Progenitor cell of endocrine pancreas (in vitro differentiated cells): ENCODE measurements around the gene COMTD1. TPM values are rescaled to one million over a fixed set of nuclear protein-coding genes. Genes with fewer than 3 reads are reported as not detected.
"Not testable (repeated sequence)": the region's sequence is repeated elsewhere in the genome, so short reads cannot be mapped to it uniquely, and the experiment has no call there.

ENCODE experiments used
- DNase-seq: peaks from one replicate; pipeline ENCODE4 v3.0.0; 2021; ENCODE audit warnings: low spot score; ENCODE audit not compliant: unreplicated experiment
- H3K27ac Mint-ChIP-seq: 2 replicates; pipeline ENCODE4 v1.8.0; 2021; ENCODE audit warnings: mild to moderate bottlenecking, moderate library complexity, mixed read lengths
- H3K27me3 Mint-ChIP-seq: 2 replicates; pipeline ENCODE4 v1.8.0; 2021; ENCODE audit warnings: mixed read lengths
- H3K36me3 Mint-ChIP-seq: 2 replicates; pipeline ENCODE4 v1.8.0; 2022; ENCODE audit warnings: mixed read lengths; ENCODE audit not compliant: insufficient read depth
- H3K4me1 Mint-ChIP-seq: 2 replicates; pipeline ENCODE4 v1.8.0; 2021; ENCODE audit warnings: low read depth, mixed read lengths
- H3K4me3 Mint-ChIP-seq: 2 replicates; pipeline ENCODE4 v1.8.0; 2021; ENCODE audit warnings: low read depth, mild to moderate bottlenecking, moderate library complexity, mixed read lengths
- H3K9me3 Mint-ChIP-seq: 2 replicates; pipeline ENCODE4 v1.8.0; 2021; ENCODE audit warnings: low read depth, mixed read lengths
- total RNA-seq: library from RNA; stranded (reverse); gene quantifications from 2 replicates; pipeline ENCODE4 v1.2.1, GENCODE V29; 2021
- TF ChIP-seq, protein P1 (sequence below): fragments of 200-600 bp; sonication (generic); IDR thresholded peaks from one replicate; pipeline ENCODE4 v1.5.0; 2021; ENCODE audit warnings: antibody characterized with exemption, mild to moderate bottlenecking; ENCODE audit not compliant: unreplicated experiment

Gene COMTD1
- total RNA-seq, 1 donor from 2014 or later: 18.4 TPM

DNA sequence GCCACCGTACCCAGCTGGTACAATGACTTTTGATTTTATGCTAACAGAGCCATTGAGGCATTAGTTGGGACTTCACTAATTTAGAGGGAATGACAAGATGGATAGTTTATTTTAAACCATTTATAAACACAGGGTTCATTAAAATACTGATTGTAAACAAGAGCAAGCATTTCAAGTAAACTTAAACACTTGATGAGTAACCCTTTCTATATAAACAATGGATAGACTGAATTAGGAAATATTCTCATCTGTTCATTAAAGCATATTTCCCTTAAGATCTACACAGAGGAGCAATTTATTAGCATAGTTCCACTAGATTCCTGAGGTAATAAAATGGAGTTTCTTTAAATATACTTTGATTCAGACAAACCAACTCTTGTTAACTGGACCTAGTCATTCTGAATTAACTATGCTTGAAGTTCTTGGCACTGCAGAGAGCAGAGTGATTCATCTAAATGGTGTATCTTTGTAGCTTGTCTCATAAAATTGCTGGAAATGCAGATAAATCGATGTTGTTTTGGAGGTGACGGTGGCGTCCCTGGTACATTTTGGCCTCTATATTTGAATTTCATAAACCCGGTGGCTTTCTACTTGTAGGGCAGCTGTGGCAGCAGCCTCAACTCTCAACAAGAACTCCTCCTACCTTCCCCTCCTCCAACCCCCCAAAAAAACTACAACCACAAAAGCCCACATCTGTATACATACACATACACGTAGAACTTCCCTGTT lies 40.6 kb downstream of the COMTD1 start:
- H3K9me3 Mint-ChIP-seq: no peaks in the 10 kb centered on the region
- no peaks in the 10 kb centered on the region for H3K27me3 Mint-ChIP-seq
- peaks cover 9% of the 10 kb centered on the region for H3K4me1 Mint-ChIP-seq
- H3K36me3 Mint-ChIP-seq: no peaks in the 10 kb centered on the region
- no peak overlapping the region for H3K27ac Mint-ChIP-seq
- TF ChIP-seq, protein P1, sequence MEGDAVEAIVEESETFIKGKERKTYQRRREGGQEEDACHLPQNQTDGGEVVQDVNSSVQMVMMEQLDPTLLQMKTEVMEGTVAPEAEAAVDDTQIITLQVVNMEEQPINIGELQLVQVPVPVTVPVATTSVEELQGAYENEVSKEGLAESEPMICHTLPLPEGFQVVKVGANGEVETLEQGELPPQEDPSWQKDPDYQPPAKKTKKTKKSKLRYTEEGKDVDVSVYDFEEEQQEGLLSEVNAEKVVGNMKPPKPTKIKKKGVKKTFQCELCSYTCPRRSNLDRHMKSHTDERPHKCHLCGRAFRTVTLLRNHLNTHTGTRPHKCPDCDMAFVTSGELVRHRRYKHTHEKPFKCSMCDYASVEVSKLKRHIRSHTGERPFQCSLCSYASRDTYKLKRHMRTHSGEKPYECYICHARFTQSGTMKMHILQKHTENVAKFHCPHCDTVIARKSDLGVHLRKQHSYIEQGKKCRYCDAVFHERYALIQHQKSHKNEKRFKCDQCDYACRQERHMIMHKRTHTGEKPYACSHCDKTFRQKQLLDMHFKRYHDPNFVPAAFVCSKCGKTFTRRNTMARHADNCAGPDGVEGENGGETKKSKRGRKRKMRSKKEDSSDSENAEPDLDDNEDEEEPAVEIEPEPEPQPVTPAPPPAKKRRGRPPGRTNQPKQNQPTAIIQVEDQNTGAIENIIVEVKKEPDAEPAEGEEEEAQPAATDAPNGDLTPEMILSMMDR: no peak
- DNase-seq: no peak
- no peak overlapping the region for H3K4me3 Mint-ChIP-seq

DNA sequence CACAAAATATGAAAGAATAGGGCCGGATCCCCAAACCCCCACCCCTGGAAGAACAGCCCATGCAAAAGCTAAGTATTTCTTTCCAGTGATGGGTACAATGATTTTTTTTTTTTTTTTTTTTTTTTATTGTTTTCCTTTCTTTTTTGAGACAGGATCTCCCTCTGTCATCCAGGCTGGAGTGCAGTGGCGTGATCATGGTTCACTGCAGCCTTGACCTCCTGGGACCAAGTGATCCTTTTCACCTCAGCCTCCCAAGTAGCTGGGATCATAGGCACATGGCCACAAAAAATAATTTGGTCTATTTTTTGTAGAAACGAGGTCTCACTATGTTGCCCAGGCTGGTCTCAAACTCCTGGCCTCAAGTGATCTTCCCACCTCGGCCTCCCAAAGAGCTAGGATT lies 41.1 kb downstream of the COMTD1 start:
- H3K27me3 Mint-ChIP-seq, H3K4me3 Mint-ChIP-seq, H3K9me3 Mint-ChIP-seq: not testable (repeated sequence)

DNA sequence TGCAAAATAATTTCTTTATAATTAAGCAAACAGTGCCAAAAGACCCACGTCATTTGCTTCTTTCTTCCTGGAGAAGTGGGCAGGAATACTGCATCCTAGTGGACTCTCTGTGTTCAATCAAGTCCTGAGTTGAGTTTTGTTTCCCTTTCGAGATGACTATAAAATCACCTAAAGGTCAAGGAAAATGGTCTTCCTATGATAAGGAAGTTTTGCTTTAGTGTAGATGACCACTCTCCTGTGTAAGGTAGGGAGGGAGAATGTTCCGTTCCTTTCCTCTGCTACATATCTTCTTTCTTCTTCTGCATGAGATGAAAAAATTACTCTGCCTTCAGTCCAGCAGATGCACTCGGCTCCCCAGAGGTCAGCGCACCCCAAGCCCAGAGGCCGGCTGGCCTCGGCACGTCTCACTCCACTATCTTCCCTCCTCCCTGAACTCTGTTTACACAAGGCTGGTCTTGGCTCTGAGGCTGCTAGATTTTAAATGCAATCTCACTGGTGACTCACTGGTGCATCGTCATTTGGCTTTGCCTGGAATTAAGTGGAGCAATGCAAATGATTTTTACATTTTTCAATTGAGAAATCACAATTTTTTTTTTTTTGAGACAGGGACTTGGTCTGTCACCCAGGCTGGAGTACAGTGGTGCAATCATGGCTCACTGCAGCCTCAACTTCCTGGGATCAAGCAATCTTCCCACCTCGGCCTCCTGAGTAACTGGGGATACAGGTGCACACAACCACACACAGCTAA lies 43.8 kb downstream of the COMTD1 start:
- Mint-ChIP-seq H3K27me3 (no peaks in the 10 kb centered on the region), H3K36me3 (no peaks in the 10 kb centered on the region), H3K4me3 (no peak overlapping the region)

More for the DNA sequence above, 41.1 kb downstream of the COMTD1 start:
- DNase-seq, H3K36me3 Mint-ChIP-seq, H3K27ac Mint-ChIP-seq: not testable (repeated sequence)
- H3K4me1 Mint-ChIP-seq: peaks cover 11% of the 10 kb centered on the region

DNA sequence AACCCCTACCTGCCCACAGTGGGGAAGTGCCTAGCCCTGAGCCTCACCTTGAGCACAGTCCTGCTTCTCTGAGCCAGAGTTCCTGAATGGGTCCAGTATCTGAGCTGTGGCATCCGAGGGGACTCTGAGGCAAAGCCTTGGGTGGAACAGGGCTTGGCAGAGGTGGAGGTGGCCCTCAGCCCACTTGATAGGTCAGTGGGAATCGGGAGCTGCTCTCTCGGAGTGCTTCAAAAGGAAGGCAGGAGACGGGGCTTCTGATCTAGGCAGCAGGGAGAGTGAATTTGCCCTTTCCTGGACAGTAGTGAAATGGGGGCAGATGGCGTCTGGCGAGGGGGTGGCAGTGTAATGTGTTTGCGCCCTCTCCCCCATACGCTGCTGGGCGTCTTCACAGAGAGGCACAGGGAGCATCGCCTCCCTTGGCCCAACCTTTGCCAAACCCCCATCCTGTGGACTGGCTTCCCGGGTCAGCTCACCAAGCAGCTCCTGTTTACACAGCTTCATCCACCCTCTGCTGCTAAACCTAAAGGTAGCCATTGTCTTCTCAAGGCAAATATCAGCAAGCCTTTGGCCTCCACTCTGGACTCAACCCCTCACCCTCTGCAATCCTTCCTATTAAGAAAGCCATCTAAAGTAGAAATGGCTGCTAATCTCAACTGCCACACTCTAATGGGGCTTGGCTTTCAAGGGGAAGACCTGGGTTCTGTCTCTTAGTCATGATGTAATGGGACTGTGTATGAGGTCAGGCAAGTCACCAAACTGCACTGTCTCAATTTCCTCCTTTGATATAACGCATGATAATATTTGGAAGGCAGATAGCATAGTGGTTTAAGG lies 46.3 kb downstream of the COMTD1 start:
- no peak for DNase-seq
- TF ChIP-seq, protein P1: no peak
- no peak overlapping the region for H3K4me3 Mint-ChIP-seq
- H3K4me1 Mint-ChIP-seq: peaks cover 16% of the 10 kb centered on the region
- peak overlapping the region; percentile 39 for H3K27ac Mint-ChIP-seq
- H3K9me3 Mint-ChIP-seq: no peaks in the 10 kb centered on the region
- no peaks in the 10 kb centered on the region for H3K27me3 Mint-ChIP-seq
- no peaks in the 10 kb centered on the region for H3K36me3 Mint-ChIP-seq

More for the DNA sequence above, 43.8 kb downstream of the COMTD1 start:
- Mint-ChIP-seq H3K27ac (peak overlapping the region; percentile 90), H3K4me1 (peaks cover 14% of the 10 kb centered on the region), H3K9me3 (no peaks in the 10 kb centered on the region)
- TF ChIP-seq, protein P1: peak; percentile 10
- DNase-seq: no peak

DNA sequence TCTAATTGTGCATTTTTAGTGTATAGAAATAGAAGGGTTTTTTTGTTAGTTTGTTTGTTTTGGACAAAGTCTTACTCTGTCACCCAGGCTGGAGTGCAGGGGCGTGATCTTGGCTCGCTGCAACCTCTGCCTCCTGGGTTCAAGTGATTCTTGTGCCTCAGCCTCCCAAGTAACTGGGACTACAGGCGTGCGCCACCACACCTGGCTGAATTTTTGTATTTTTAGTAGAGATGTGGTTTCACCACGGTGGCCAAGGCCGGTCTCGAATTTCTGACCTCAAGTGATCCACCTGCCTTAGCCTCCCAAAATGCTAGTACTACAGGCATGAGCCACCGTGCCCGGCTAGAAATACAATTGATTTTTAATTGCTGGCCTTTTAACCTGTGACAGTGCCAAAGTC lies 47.2 kb downstream of the COMTD1 start:
- H3K27me3 Mint-ChIP-seq, H3K9me3 Mint-ChIP-seq, H3K4me3 Mint-ChIP-seq, H3K27ac Mint-ChIP-seq, H3K36me3 Mint-ChIP-seq, DNase-seq: not testable (repeated sequence)
- H3K4me1 Mint-ChIP-seq: peaks cover 16% of the 10 kb centered on the region

DNA sequence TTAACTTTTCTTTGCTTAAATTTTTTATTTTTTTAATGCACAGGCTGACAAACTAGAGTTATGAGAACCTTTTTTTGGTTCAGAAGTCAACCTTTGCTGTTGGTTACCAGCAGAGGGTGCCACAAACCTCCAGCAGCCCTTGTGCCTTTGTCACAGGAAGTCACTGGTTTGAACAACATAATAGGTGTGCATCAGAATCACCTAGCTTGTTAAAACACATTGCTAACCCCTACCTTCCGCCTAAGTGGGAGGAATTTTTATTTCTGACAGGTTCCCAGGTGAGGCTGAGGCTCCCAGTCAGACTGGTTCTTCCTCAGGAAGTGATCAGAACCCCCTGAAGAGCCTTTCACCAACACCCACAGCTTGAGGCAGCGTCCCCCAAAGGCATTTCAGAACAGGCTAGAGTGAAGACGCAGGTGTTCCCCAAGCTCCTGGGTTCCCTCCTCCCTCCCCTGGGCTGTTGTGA lies 47.8 kb downstream of the COMTD1 start:
- no peak overlapping the region for H3K4me3 Mint-ChIP-seq
- no peaks in the 10 kb centered on the region for H3K9me3 Mint-ChIP-seq
- no peaks in the 10 kb centered on the region for H3K27me3 Mint-ChIP-seq
- peaks cover 16% of the 10 kb centered on the region for H3K4me1 Mint-ChIP-seq
- TF ChIP-seq, protein P1: peak; percentile 72
- peak overlapping the region; percentile 84 for H3K27ac Mint-ChIP-seq
- H3K36me3 Mint-ChIP-seq: no peaks in the 10 kb centered on the region
- DNase-seq: peak; percentile 19
